HG03066 (cell line): ENCODE measurements around the gene DLL1.

ENCODE experiments used
- ATAC-seq: cut with Tn5 transposase; IDR thresholded peaks from one replicate; pipeline ENCODE4 v1.9.1; 2021; ENCODE audit warnings: low read depth; ENCODE audit not compliant: unreplicated experiment

The DLL1 gene

GRCh38 chr6:170284126-170284773 is 6.6 kb downstream of the DLL1 start:
- ATAC-seq, result no peak

- ATAC-seq, result no peak
Measured at GRCh38 chr6:170283212-170284081, 7.4 kb downstream of the DLL1 start.

DNA sequence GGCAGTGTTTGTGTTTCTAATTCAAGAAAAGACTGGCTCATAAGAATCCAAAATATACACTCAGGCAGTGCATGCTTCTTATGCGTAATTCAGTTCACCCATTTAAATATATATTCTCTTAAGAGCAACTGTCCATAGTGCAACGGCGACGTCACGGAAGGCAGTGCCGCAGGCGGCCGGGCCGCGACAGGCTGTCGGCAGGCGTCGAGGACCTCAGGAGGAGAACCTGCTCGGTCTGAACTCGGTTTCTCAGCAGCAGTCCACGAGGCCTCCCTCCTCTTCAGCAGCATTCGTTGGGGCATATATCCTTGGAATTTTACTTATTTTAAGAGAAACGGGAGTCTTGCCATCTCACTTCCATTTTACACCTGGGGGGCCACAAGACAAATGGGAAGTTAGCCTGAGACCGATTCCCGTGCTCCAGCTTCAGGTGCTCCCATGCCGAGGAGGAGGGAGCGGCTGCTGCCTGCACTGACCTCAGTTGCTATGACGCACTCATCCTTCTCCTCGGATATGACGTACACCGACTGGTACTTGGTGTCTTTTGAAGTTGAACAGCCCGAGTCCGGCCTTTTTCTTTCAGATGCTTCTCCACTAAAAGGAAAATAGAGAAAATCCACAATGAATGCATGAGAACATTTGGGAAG is 8.2 kb downstream of the DLL1 start:
- no peak for ATAC-seq

GRCh38 chr6:170281331-170282292 is 9.3 kb downstream of the DLL1 start:
- ATAC-seq, result no peak

- ATAC-seq, result peak; percentile 26
Measured at GRCh38 chr6:170280689-170281045, 10.2 kb downstream of the DLL1 start.

DNA sequence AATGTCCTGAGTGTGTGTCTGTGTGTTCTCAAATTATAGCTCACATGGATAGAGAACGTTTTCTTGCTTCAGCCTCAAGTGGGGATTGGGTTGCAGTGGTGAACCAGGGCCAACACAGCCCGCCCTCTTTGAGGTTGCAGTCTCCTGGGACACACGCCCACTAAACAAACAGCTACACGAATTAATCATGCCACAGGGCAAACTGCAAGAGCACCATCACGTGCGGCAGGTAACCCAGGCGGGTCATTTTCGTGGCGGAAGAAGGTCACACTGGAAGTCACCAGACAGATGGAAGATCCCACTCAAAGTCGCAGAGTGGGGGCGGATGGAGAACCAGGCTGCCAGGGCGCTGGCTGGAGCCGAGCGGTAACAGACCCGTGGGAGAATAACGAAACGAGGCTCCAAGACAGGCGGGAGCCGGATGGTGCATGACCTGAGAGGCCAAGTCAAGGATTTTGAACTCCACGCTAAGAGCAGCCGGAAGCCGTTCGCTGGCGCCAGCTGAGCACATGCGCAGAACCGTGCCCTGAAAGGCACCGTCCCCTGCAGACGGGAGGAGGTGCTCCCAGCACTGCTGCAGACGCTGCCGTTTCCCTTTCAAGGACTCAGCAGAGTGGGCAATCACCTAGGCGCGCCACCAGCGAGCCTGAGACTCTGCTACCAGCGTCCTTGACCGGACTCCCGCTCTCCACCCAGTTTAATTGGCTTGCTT is 10.7 kb downstream of the DLL1 start:
- ATAC-seq, result peak; percentile 70

DNA sequence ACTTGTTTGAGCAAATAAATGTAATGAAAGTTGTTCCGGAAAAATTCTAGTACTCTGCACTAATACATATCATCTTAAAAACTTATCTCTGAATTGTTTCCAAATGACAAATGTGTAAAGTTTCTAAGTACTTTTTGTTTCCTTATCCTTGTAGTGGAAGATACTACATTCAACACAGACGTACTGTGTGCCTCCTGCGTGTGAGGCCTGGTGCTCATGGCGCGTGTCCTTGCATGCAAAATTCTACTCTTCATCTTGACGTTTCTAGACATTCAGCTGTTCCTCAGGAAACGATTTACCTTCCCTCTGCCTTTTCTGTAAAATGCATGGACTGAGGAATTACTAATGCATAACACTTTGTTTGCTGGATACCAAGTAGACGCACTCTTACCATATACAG is 11.5 kb downstream of the DLL1 start:
- ATAC-seq, result no peak

DNA sequence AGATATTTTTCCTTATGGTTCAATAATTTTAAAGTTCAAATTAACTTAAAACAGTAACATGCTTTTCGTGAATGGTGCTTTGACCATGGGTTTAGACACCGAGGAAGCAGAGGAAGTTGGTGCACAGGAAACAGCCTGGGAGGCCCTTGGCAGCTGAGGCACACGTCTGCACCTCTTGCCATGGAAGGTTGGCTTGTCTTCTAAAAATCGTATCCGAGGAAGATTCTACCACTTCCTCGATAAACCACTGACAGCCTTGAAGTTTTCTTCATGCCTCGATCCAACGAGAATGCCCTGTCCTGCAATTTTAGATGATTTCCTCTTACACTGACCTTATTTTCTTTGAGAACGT is 12.2 kb downstream of the DLL1 start:
- no peak for ATAC-seq

DNA sequence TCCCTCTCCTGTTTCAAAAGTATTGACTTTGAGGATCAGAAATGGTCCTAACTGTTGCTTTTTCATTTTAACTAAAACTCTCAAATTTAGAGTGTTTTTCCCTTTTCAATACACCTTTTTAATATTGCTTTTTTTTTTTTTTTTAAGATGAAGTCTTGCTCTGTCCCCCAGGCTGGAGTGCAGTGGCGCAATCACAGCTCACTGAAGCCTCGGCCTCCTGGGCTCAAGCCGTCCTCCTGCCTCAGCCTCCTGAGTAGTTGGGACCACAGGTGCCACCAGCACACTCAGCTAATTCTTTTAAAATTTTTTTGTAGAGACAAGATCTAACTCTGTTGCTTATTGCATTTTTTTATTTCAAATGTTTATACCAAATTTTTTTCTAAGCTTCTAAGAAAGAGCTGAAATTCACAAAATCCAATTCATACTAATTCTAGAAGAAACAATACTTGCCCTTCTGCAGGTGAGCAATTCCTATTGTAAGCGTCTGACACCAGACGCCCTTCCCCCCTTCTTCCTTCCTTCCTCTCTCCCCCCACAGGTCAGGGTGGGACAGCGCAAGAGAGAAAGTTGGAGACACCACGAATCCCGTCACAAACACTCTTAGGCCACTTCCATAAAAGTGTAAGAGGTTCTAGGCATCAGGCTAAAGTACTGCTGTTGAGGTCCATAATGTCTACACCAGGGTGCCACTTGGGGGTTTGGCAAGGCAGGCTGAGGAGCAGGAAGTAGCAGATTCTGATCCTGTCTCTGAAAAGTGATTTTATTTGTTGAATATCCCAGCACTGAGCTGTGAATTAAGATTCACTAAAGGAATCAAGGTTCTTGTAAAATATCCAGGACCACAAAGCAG is 12.8 kb downstream of the DLL1 start:
- no peak for ATAC-seq

DNA sequence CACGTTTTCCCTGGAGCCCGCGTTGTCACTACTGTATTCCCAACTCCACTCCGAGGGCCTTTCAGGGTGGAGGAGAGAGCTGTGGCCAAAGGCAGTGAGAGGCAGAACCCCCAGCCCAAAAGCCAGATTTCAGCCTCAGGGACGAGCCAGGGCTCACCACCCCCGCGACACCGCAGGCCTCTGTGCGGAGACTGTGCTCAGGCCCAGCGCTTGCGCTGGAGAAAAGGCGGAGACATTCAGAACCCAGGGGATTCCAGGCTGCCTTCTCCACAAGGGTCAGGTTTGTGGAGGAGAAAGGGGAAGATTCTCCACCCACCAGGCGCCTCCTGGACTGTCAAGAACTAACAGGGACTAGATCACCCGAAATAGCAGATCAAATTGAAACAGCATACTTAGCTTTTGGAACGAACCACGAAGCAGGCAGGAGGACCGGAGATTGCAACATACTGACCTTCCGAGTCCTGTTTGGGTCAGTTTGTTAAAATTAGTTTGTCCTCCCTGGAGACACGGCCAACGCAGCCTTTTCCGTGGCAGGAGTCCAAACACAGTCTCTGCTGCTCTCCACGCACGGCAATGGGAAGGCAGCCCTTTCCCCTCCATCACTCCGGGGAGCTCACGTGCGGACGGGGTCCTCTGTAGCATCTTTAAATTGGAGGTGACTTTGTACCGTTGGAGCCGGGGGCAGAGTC is 14.4 kb downstream of the DLL1 start:
- ATAC-seq, result no peak

- no peak for ATAC-seq
Measured at GRCh38 chr6:170274713-170275560, 15.9 kb downstream of the DLL1 start.

GRCh38 chr6:170273681-170274080 is 17.2 kb downstream of the DLL1 start:
- no peak for ATAC-seq

- ATAC-seq, result no peak
Measured at GRCh38 chr6:170273191-170273590, 17.7 kb downstream of the DLL1 start.

- ATAC-seq, result peak; percentile 4
Measured at GRCh38 chr6:170272341-170273065, 18.4 kb downstream of the DLL1 start.

- ATAC-seq, result peak; percentile 98
Measured at GRCh38 chr6:170271771-170272314, 19.0 kb downstream of the DLL1 start.

DNA sequence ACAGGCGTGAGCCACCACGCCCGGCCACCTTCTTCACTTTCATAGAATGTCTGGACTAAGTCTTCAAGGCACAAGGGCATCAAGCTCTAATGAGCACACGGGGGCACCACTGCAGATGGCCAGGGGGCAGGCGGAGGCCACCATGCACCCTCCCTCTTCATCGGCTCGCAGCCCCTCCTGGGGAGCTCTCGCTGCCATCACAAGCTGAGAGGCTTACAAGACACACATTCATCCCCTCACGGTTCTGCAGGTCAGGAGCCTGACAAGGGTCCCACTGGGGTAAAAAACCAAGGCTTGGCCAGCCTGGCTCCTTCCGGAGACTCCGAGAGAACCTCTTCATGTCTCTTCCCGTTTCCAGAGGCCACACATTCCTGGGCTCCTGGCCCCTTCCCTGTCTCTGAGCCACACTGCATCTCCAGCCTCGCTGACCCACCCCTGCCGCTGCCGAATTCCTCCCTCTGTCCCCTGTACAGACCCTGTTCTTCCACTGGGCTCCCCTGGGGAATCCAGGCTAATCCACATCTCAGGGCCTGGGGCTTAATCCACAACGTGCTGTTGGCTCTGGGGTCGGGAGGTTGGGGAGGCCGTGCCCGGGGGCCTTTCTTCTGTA is 19.8 kb downstream of the DLL1 start:
- no peak for ATAC-seq
